A549 (cell line): Measurements from ENCODE around the gene C1orf35. TPM values are rescaled to one million over a fixed set of nuclear protein-coding genes. Genes with fewer than 3 reads are reported as not detected.
A peak's percentile ranks its signal among the peaks of the same experiment; 100 is the strongest.

Source experiments
- ATAC-seq, 2 experiments: fragments of 200-7000 bp in 1 of 2; fragments of >200 bp in 1 of 2; cut with Nextera tagmentation in 1 of 2; cut with Tn5 transposase in 1 of 2; 3 replicates each; pipeline versions ENCODE4 v1.8.0 to v1.9.1; 2018 to 2020; ENCODE audit warnings: mild to moderate bottlenecking in 1 of 2, moderate library complexity in 1 of 2
- CTCF ChIA-PET: fragments of 300-600 bp; sonication (Branson Sonifier 250); formaldehyde crosslinking; extraction: SDS; loops from one replicate; lab custom pipeline; 2021; ENCODE audit warnings: antibody characterized with exemption, inconsistent platforms; lab: Yijun Ruan, JAX
- POLR2A ChIA-PET: fragments of 350-600 bp; formaldehyde crosslinking; extraction: SDS; loops from one replicate; lab custom pipeline; 2021; ENCODE audit warnings: antibody characterized with exemption, inconsistent platforms; lab: Yijun Ruan, JAX
- DNase-seq, 2 experiments: peaks; one replicate each; pipeline versions ENCODE4 v3.0.0 to v3.0.0-alpha.2; 2011 to 2016; ENCODE audit warnings: low read depth in 1 of 2, low spot score in 1 of 2
- FAIRE-seq: peaks from 2 replicates; lab custom pipeline; 2011; peaks lifted over from hg19 to GRCh38; lab: Jason Lieb, UNC
- H3K27ac ChIP-seq, 2 experiments: fragments of >200 bp; sonication (Bioruptor Twin); formaldehyde crosslinking; 3 replicates each; pipeline ENCODE4 v1.5.1; 2016 to 2017
- H3K4me1 ChIP-seq: fragments of >200 bp; sonication (Bioruptor Twin); formaldehyde crosslinking; 3 replicates; pipeline ENCODE4 v1.6.1; 2016
- H3K4me2 ChIP-seq: fragments of >200 bp; sonication (Bioruptor Twin); formaldehyde crosslinking; 3 replicates; pipeline ENCODE4 v1.6.1; 2016
- H3K4me3 ChIP-seq: fragments of >200 bp; sonication (Bioruptor Twin); formaldehyde crosslinking; 3 replicates; pipeline ENCODE4 v1.5.1; 2016
- H3K9me3 ChIP-seq: fragments of >200 bp; sonication (Bioruptor Twin); formaldehyde crosslinking; 3 replicates; pipeline ENCODE4 v1.6.1; 2016
- BHLHE40 ChIP-seq: IDR thresholded peaks from 2 replicates; pipeline ENCODE4 v1.6.1; 2012; ENCODE audit warnings: low read depth, low read length, inconsistent platforms
- CBX2 ChIP-seq: fragments of 200-600 bp; sonication (generic); IDR thresholded peaks from 2 replicates; pipeline ENCODE4 v1.6.1; 2016; ENCODE audit warnings: low read depth, mild to moderate bottlenecking, borderline replicate concordance
- CBX8 ChIP-seq: fragments of 200-600 bp; sonication (generic); IDR thresholded peaks from 2 replicates; pipeline ENCODE4 v1.6.1; 2016
- CHD2 ChIP-seq: fragments of 150-350 bp; IDR thresholded peaks from 2 replicates; pipeline ENCODE4 v1.6.1; 2014; ENCODE audit warnings: low read length; ENCODE audit not compliant: partially characterized antibody
- CHD4 ChIP-seq: fragments of 200-600 bp; sonication (generic); IDR thresholded peaks from 2 replicates; pipeline ENCODE4 v1.6.1; 2016; ENCODE audit warnings: antibody characterized with exemption, mild to moderate bottlenecking, borderline replicate concordance
- ESRRA ChIP-seq: fragments of 150-350 bp; IDR thresholded peaks from 2 replicates; pipeline ENCODE4 v1.6.1; 2014; ENCODE audit warnings: mild to moderate bottlenecking, low read length, borderline replicate concordance
- FOXS1 ChIP-seq: fragments of 250-450 bp; sonication (Bioruptor Pico); IDR thresholded peaks from 2 replicates; pipeline ENCODE4 v1.5.0; 2020; ENCODE audit warnings: mild to moderate bottlenecking, moderate library complexity
- GATA3 ChIP-seq: IDR thresholded peaks from 2 replicates; pipeline ENCODE4 v1.6.1; 2012; ENCODE audit warnings: borderline replicate concordance
- HEYL ChIP-seq: fragments of 250-450 bp; sonication (Bioruptor Pico); IDR thresholded peaks from 2 replicates; pipeline ENCODE4 v1.8.0; 2021; ENCODE audit warnings: mild to moderate bottlenecking, moderate library complexity
- HOXA7 ChIP-seq: fragments of 250-450 bp; sonication (Bioruptor Pico); IDR thresholded peaks from 2 replicates; pipeline ENCODE4 v1.5.0; 2020; ENCODE audit warnings: mild to moderate bottlenecking, moderate library complexity
- JUN ChIP-seq, 2 experiments: fragments of >200 bp; sonication (Bioruptor Twin); formaldehyde crosslinking; IDR thresholded peaks; 2 replicates in 1 of 2; 3 replicates in 1 of 2; pipeline ENCODE4 v1.6.1; 2016 to 2017
- KDM1A ChIP-seq: fragments of 200-600 bp; sonication (generic); IDR thresholded peaks from 2 replicates; pipeline ENCODE4 v1.6.1; 2016; ENCODE audit warnings: low read depth, mild to moderate bottlenecking
- KDM5A ChIP-seq: fragments of 200-600 bp; sonication (generic); IDR thresholded peaks from 2 replicates; pipeline ENCODE4 v1.6.1; 2016; ENCODE audit warnings: antibody characterized with exemption, mild to moderate bottlenecking
- NPAS2 ChIP-seq: fragments of 250-450 bp; sonication (Bioruptor Pico); IDR thresholded peaks from 2 replicates; pipeline ENCODE4 v1.8.0; 2022; ENCODE audit warnings: mild to moderate bottlenecking, moderate library complexity, borderline replicate concordance
- PHF8 ChIP-seq: fragments of 200-600 bp; sonication (generic); IDR thresholded peaks from 2 replicates; pipeline ENCODE4 v1.6.1; 2016; ENCODE audit warnings: low read depth, mild to moderate bottlenecking, antibody characterized with exemption, moderate library complexity, borderline replicate concordance
- POLR2A ChIP-seq: IDR thresholded peaks from 2 replicates; pipeline ENCODE4 v1.6.1; 2012; ENCODE audit warnings: mild to moderate bottlenecking, low read length
- POLR2AphosphoS2 ChIP-seq: conservative IDR thresholded peaks from 2 replicates; pipeline ENCODE4 v1.6.1; 2012; ENCODE audit warnings: low read length, improper control_type of control experiment, inconsistent platforms
- RCOR1 ChIP-seq: fragments of 150-350 bp; IDR thresholded peaks from 2 replicates; pipeline ENCODE4 v1.6.1; 2014; ENCODE audit warnings: antibody characterized with exemption, low read length, low read depth
- RFX5 ChIP-seq: fragments of 450-650 bp; IDR thresholded peaks from 2 replicates; pipeline ENCODE4 v1.7.1; 2014; ENCODE audit warnings: antibody characterized with exemption, mild to moderate bottlenecking, moderate library complexity
- RNF2 ChIP-seq: fragments of 200-600 bp; sonication (generic); IDR thresholded peaks from 2 replicates; pipeline ENCODE4 v1.6.1; 2016; ENCODE audit warnings: low read depth, mild to moderate bottlenecking, antibody characterized with exemption, moderate library complexity, borderline replicate concordance
- SREBF2 ChIP-seq: fragments of 450-650 bp; IDR thresholded peaks from 2 replicates; pipeline ENCODE4 v1.6.1; 2014; ENCODE audit warnings: mild to moderate bottlenecking, moderate library complexity
- TFCP2L1 ChIP-seq: fragments of 250-450 bp; sonication (Bioruptor Pico); IDR thresholded peaks from 2 replicates; pipeline ENCODE4 v1.5.0; 2021; ENCODE audit warnings: mild to moderate bottlenecking
- ZC3H11A ChIP-seq: fragments of 450-650 bp; IDR thresholded peaks from 2 replicates; pipeline ENCODE4 v1.6.1; 2014; ENCODE audit warnings: antibody characterized with exemption, mild to moderate bottlenecking
- ZSCAN20 ChIP-seq: fragments of 250-450 bp; sonication (Bioruptor Pico); IDR thresholded peaks from 2 replicates; pipeline ENCODE4 v1.8.0; 2022; ENCODE audit warnings: mild to moderate bottlenecking, moderate library complexity
- WGBS: methylation state at CpG from one replicate; pipeline ENCODE4 v1.1.6; 2017; ENCODE audit errors: missing lambda C conversion rate; 5-methylcytosine and 5-hydroxymethylcytosine counted together
- polyA minus RNA-seq: library from RNA; depleted of rRNA, polyadenylated mRNA; stranded (reverse); fragments of >200 nt; gene quantifications from 2 replicates; pipeline ENCODE4 v1.2.3, GENCODE V29; 2011; rRNA and poly(A)+ RNA removed
- polyA plus RNA-seq, 4 experiments: library from polyadenylated mRNA; depleted of rRNA in 3 of 4; stranded (reverse); fragments of >200 nt; fragmentation: RNase III in 1 of 4; extraction: RNeasy Plus Mini Kit Qiagen cat#74134 plus additional on column Dnase treatment in 1 of 4; gene quantifications; 2 replicates in 3 of 4; 3 replicates in 1 of 4; pipeline ENCODE4 v1.2.3, GENCODE V29; 2011 to 2017
- TF ChIP-seq, protein P1 (sequence below): IDR thresholded peaks from 2 replicates; pipeline ENCODE4 v1.6.1; 2012
- TF ChIP-seq, protein P2 (sequence below): IDR thresholded peaks from 2 replicates; pipeline ENCODE4 v1.6.1; 2012; ENCODE audit warnings: low read depth, borderline replicate concordance
- TF ChIP-seq, protein P3 (sequence below): fragments of >200 bp; sonication (Bioruptor Twin); formaldehyde crosslinking; IDR thresholded peaks from 3 replicates; pipeline ENCODE4 v1.6.1; 2016
- TF ChIP-seq, protein P4 (sequence below): fragments of 200-600 bp; sonication (generic); IDR thresholded peaks from 2 replicates; pipeline ENCODE4 v1.6.1; 2016; ENCODE audit warnings: antibody characterized with exemption, mild to moderate bottlenecking, moderate library complexity
- TF ChIP-seq, protein P5 (sequence below): fragments of 250-450 bp; sonication (Bioruptor Pico); IDR thresholded peaks from 2 replicates; pipeline ENCODE4 v1.5.0; 2021; ENCODE audit warnings: mild to moderate bottlenecking, moderate library complexity, borderline replicate concordance
- TF ChIP-seq, protein P6 (sequence below): IDR thresholded peaks from 2 replicates; pipeline ENCODE4 v1.6.1; 2012

The C1orf35 gene
- polyA plus RNA-seq (2011; rRNA removed) = 8.2 and 9.8 TPM in 2 replicates
- polyA plus RNA-seq (2012; cell fraction: cytosol; rRNA removed) = 43.1 and 47.3 TPM in 2 replicates
- 85.5 and 97.7 TPM in 2 replicates for polyA plus RNA-seq (2012; cell fraction: nucleus; rRNA removed)
- polyA plus RNA-seq (2017; fragmentation: RNase III; extraction: RNeasy Plus Mini Kit Qiagen cat#74134 plus additional on column Dnase treatment) = 27.3 to 29.0 TPM (median 28.9 TPM) in 3 replicates
- polyA minus RNA-seq = 0.99 and 1.6 TPM in 2 replicates

DNA sequence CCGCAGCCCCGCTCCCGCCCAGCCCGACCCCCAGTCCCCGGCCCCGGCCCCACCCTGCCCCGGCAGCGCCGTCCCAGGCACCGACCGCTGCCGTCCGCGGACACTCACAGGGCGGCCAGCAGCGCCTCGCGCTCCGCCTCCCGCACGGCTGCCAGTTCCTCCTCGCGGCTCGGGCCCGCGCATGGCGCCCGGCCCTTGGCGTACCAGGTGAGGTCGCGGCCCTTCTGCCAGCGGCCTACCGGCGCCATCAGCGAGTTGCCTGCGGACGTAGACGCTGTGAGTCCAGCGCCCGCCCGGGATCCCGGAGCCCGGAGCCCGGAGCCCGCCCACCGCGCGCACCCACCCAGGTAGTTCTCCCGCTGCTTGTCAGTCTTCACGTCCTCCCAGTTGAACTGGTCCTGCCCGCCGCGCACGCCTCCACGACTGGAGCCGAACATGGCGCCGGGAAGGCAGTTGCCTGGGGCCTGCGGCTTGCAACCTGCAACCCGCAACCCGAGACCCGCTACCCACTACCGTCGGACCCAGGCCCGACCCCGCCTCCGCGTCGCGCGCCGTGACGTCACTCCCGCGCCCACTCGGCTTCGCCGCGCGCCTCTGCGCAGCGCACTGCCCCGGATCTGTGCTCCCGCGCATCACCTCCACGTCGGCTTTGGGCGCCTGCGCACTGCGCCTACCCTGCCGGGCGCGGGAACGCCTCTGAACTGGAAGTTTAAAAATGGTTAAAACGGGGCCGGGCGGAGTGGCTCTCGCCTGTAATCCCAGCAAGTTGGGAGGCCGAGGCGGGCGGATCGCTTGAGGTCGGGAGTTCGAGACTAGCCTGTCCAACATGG, at the start of gene C1orf35:
C1orf35 (minus strand) TSS at position 535 of the 830 bp plus-strand sequence; CDS start at position 437, 98 bp downstream.
- peak; percentile 55 to 87 for ATAC-seq
- CTCF ChIA-PET = no interaction called here
- peak; percentile 94 to 97 for DNase-seq
- Histone ChIP-seq H3K9me3 (no peaks in the 10 kb centered on the region), H3K4me2 (peak within 1 kb of the TSS; percentile 84), H3K4me3 (peak within 1 kb of the TSS; percentile 93), H3K4me1 (peaks cover 11% of the 10 kb centered on the region; the same call in 2 of the 3 replicates), H3K27ac (peak within 1 kb of the TSS; percentile 85 to 91)
- WGBS = 3% methylated on average over 15 of the region's 104 CpGs
- POLR2A ChIA-PET = no interaction called here
- no peak for FAIRE-seq
- TF ChIP-seq ZC3H11A (no peak), KDM1A (no peak), RCOR1 (no peak), HOXA7 (no peak), RFX5 (peak; percentile 55; the same call in 1 of the 2 replicates), ESRRA (no peak), BHLHE40 (no peak), NPAS2 (CRISPR knock-in tag) (no peak), RNF2 (no peak), KDM5A (peak; percentile 64; the same call in 1 of the 2 replicates), JUN (IDR thresholded peaks at IDR 0.05) (peak; percentile 64 to 87; a peak in 2 of 5 replicates), POLR2AphosphoS2 (no peak), GATA3 (peak; percentile 35; the same call in 1 of the 2 replicates), CBX8 (no peak), FOXS1 (CRISPR knock-in tag) (no peak), HEYL (CRISPR knock-in tag) (no peak), TFCP2L1 (CRISPR knock-in tag) (peak; percentile 90; the same call in 1 of the 2 replicates), SREBF2 (no peak), ZSCAN20 (CRISPR knock-in tag) (no peak), PHF8 (peak; percentile 90), CHD4 (no peak), CBX2 (no peak), POLR2A (peak; percentile 71), CHD2 (no peak)
- TF ChIP-seq, protein P1, sequence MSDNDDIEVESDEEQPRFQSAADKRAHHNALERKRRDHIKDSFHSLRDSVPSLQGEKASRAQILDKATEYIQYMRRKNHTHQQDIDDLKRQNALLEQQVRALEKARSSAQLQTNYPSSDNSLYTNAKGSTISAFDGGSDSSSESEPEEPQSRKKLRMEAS = peak; percentile 94
- TF ChIP-seq, protein P2, sequence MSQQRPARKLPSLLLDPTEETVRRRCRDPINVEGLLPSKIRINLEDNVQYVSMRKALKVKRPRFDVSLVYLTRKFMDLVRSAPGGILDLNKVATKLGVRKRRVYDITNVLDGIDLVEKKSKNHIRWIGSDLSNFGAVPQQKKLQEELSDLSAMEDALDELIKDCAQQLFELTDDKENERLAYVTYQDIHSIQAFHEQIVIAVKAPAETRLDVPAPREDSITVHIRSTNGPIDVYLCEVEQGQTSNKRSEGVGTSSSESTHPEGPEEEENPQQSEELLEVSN = peak; percentile 98
- TF ChIP-seq, protein P3, sequence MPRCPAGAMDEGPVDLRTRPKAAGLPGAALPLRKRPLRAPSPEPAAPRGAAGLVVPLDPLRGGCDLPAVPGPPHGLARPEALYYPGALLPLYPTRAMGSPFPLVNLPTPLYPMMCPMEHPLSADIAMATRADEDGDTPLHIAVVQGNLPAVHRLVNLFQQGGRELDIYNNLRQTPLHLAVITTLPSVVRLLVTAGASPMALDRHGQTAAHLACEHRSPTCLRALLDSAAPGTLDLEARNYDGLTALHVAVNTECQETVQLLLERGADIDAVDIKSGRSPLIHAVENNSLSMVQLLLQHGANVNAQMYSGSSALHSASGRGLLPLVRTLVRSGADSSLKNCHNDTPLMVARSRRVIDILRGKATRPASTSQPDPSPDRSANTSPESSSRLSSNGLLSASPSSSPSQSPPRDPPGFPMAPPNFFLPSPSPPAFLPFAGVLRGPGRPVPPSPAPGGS = peak; percentile 53; the same call in 1 of the 3 replicates
- TF ChIP-seq, protein P4, sequence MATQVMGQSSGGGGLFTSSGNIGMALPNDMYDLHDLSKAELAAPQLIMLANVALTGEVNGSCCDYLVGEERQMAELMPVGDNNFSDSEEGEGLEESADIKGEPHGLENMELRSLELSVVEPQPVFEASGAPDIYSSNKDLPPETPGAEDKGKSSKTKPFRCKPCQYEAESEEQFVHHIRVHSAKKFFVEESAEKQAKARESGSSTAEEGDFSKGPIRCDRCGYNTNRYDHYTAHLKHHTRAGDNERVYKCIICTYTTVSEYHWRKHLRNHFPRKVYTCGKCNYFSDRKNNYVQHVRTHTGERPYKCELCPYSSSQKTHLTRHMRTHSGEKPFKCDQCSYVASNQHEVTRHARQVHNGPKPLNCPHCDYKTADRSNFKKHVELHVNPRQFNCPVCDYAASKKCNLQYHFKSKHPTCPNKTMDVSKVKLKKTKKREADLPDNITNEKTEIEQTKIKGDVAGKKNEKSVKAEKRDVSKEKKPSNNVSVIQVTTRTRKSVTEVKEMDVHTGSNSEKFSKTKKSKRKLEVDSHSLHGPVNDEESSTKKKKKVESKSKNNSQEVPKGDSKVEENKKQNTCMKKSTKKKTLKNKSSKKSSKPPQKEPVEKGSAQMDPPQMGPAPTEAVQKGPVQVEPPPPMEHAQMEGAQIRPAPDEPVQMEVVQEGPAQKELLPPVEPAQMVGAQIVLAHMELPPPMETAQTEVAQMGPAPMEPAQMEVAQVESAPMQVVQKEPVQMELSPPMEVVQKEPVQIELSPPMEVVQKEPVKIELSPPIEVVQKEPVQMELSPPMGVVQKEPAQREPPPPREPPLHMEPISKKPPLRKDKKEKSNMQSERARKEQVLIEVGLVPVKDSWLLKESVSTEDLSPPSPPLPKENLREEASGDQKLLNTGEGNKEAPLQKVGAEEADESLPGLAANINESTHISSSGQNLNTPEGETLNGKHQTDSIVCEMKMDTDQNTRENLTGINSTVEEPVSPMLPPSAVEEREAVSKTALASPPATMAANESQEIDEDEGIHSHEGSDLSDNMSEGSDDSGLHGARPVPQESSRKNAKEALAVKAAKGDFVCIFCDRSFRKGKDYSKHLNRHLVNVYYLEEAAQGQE = no peak; the same call in 1 of the 2 replicates
- TF ChIP-seq, protein P5, sequence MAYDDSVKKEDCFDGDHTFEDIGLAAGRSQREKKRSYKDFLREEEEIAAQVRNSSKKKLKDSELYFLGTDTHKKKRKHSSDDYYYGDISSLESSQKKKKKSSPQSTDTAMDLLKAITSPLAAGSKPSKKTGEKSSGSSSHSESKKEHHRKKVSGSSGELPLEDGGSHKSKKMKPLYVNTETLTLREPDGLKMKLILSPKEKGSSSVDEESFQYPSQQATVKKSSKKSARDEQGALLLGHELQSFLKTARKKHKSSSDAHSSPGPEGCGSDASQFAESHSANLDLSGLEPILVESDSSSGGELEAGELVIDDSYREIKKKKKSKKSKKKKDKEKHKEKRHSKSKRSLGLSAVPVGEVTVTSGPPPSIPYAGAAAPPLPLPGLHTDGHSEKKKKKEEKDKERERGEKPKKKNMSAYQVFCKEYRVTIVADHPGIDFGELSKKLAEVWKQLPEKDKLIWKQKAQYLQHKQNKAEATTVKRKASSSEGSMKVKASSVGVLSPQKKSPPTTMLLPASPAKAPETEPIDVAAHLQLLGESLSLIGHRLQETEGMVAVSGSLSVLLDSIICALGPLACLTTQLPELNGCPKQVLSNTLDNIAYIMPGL (CRISPR knock-in tag) = no peak
- TF ChIP-seq, protein P6, sequence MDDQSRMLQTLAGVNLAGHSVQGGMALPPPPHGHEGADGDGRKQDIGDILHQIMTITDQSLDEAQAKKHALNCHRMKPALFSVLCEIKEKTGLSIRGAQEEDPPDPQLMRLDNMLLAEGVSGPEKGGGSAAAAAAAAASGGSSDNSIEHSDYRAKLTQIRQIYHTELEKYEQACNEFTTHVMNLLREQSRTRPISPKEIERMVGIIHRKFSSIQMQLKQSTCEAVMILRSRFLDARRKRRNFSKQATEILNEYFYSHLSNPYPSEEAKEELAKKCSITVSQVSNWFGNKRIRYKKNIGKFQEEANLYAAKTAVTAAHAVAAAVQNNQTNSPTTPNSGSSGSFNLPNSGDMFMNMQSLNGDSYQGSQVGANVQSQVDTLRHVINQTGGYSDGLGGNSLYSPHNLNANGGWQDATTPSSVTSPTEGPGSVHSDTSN = 0 out of 2 replicates have a peak, but pooled peaks have one; percentile 19
